ENCODE data around the gene CAPN2. TPM values are rescaled to one million over a fixed set of nuclear protein-coding genes. Genes with fewer than 3 reads are reported as not detected.

CAPN2 gene
- total RNA-seq, 1 donor from 2014 or later, result 184 TPM

- Mint-ChIP-seq H3K27me3 (ENCODE audit: unreplicated experiment) (peaks cover 11% of the 10 kb centered on the region), H3K36me3 (ENCODE audit: low read depth, unreplicated experiment) (peaks cover 20% of the 10 kb centered on the region), H3K9me3 (ENCODE audit: unreplicated experiment) (no peaks in the 10 kb centered on the region), H3K4me3 (ENCODE audit: unreplicated experiment) (peak overlapping the region; percentile 96), H3K4me1 (ENCODE audit: unreplicated experiment) (peaks cover 67% of the 10 kb centered on the region), H3K27ac (ENCODE audit: unreplicated experiment) (peak overlapping the region; percentile 58)
- TF ChIP-seq CTCF (IDR thresholded peaks at IDR 0.05; ENCODE audit: unreplicated experiment), result no peak
- DNase-seq (ENCODE audit: low spot score), result no peak
Observed at GRCh38 chr1:223713546-223714420, 1.4 kb downstream of the CAPN2 start.

GRCh38 chr1:223714421-223714724, 2.0 kb downstream of the CAPN2 start:
- H3K4me1 Mint-ChIP-seq (ENCODE audit: unreplicated experiment), result peaks cover 61% of the 10 kb centered on the region
- no peak for DNase-seq (ENCODE audit: low spot score)
- peaks cover 26% of the 10 kb centered on the region for H3K36me3 Mint-ChIP-seq (ENCODE audit: low read depth, unreplicated experiment)
- no peak for TF ChIP-seq CTCF (IDR thresholded peaks at IDR 0.05; ENCODE audit: unreplicated experiment)
- no peak overlapping the region for H3K27ac Mint-ChIP-seq (ENCODE audit: unreplicated experiment)
- H3K27me3 Mint-ChIP-seq (ENCODE audit: unreplicated experiment), result peaks cover 11% of the 10 kb centered on the region
- H3K9me3 Mint-ChIP-seq (ENCODE audit: unreplicated experiment), result no peaks in the 10 kb centered on the region
- H3K4me3 Mint-ChIP-seq (ENCODE audit: unreplicated experiment), result peak overlapping the region; percentile 96

- Mint-ChIP-seq H3K4me1 (ENCODE audit: unreplicated experiment) (peaks cover 56% of the 10 kb centered on the region), H3K27me3 (ENCODE audit: unreplicated experiment) (peaks cover 11% of the 10 kb centered on the region), H3K9me3 (ENCODE audit: unreplicated experiment) (no peaks in the 10 kb centered on the region), H3K36me3 (ENCODE audit: low read depth, unreplicated experiment) (peaks cover 32% of the 10 kb centered on the region), H3K27ac (ENCODE audit: unreplicated experiment) (peak overlapping the region; percentile 52), H3K4me3 (ENCODE audit: unreplicated experiment) (peak overlapping the region; percentile 48)
- peak; percentile 15 for DNase-seq (ENCODE audit: low spot score)
- no peak for TF ChIP-seq CTCF (IDR thresholded peaks at IDR 0.05; ENCODE audit: unreplicated experiment)
Observed at GRCh38 chr1:223714849-223715603, 2.7 kb downstream of the CAPN2 start.

GRCh38 chr1:223715604-223716172, 3.3 kb downstream of the CAPN2 start:
- Mint-ChIP-seq H3K27ac (ENCODE audit: unreplicated experiment) (no peak overlapping the region), H3K9me3 (ENCODE audit: unreplicated experiment) (no peaks in the 10 kb centered on the region), H3K36me3 (ENCODE audit: low read depth, unreplicated experiment) (peaks cover 38% of the 10 kb centered on the region), H3K4me1 (ENCODE audit: unreplicated experiment) (peaks cover 53% of the 10 kb centered on the region), H3K27me3 (ENCODE audit: unreplicated experiment) (peaks cover 11% of the 10 kb centered on the region), H3K4me3 (ENCODE audit: unreplicated experiment) (no peak overlapping the region)
- no peak for DNase-seq (ENCODE audit: low spot score)
- TF ChIP-seq CTCF (IDR thresholded peaks at IDR 0.05; ENCODE audit: unreplicated experiment), result no peak
